GM12878 (cell line): ENCODE data around the gene HSF5. TPM values are rescaled to one million over a fixed set of nuclear protein-coding genes. Genes with fewer than 3 reads are reported as not detected.
A peak's percentile ranks its signal among the peaks of the same experiment; 100 is the strongest.

ENCODE experiments used
- ATAC-seq: fragments of 200-7000 bp; cut with Tn5 transposase; 3 replicates; pipeline ENCODE4 v1.9.1; 2020; ENCODE audit warnings: mild to moderate bottlenecking, moderate library complexity
- BruUV-seq: library from RNA; stranded (reverse); fragments of 400-500 nt; replicated peaks from 2 replicates; lab custom pipeline; 2021; lab: Mats Ljungman, UMichigan
- CTCF ChIA-PET: fragments of 300-600 bp; sonication (Branson Sonifier 250); formaldehyde crosslinking; extraction: SDS; loops from one replicate; lab custom pipeline; 2021; ENCODE audit warnings: inconsistent platforms; lab: Yijun Ruan, JAX
- POLR2A ChIA-PET: fragments of 350-600 bp; formaldehyde crosslinking; extraction: SDS; loops from one replicate; lab custom pipeline; 2021; ENCODE audit warnings: inconsistent platforms; lab: Charles Lee
- RAD21 ChIA-PET: fragments of 300-600 bp; sonication (Branson Sonifier 250); formaldehyde crosslinking; loops from one replicate; lab custom pipeline; 2023; ENCODE audit warnings: antibody characterized with exemption; ENCODE audit not compliant: unreplicated experiment; lab: Charles Lee
- SMC1A ChIA-PET: fragments of 300-600 bp; sonication (Branson Sonifier 250); formaldehyde crosslinking; loops from one replicate; lab custom pipeline; 2023; ENCODE audit not compliant: unreplicated experiment, uncharacterized antibody; lab: Charles Lee
- DNase-seq: peaks from one replicate; pipeline ENCODE4 v3.0.0-alpha.2; 2011; ENCODE audit warnings: low read depth, low spot score
- FAIRE-seq: peaks from 3 replicates; lab custom pipeline; 2011; peaks lifted over from hg19 to GRCh38; lab: Jason Lieb, UNC
- H2AFZ ChIP-seq: 2 replicates; pipeline ENCODE4 v1.6.0; 2011; ENCODE audit warnings: low read depth, low read length, control low read depth; ENCODE audit not compliant: control insufficient read depth
- H3K27ac ChIP-seq: 2 replicates; pipeline ENCODE4 v1.5.1; 2011; ENCODE audit warnings: control low read depth; ENCODE audit not compliant: control insufficient read depth, insufficient read depth
- H3K27me3 ChIP-seq, 2 experiments: replicated peaks in 1 of 2; 2 replicates each; pipeline versions ENCODE4 v1.6.0 to v1.6.1; 2011; ENCODE audit warnings: low read length in 1 of 2; ENCODE audit not compliant: control insufficient read depth in 2 of 2, insufficient read depth in 2 of 2
- H3K36me3 ChIP-seq, 2 experiments: 2 replicates each; pipeline ENCODE4 v1.5.1; 2011; ENCODE audit warnings: low read length in 1 of 2; ENCODE audit not compliant: control insufficient read depth in 2 of 2, insufficient read depth in 2 of 2
- H3K4me1 ChIP-seq: 2 replicates; pipeline ENCODE4 v1.6.1; 2011; ENCODE audit warnings: mild to moderate bottlenecking, low read length, moderate library complexity, mixed read lengths; ENCODE audit not compliant: control insufficient read depth, insufficient read depth
- H3K4me2 ChIP-seq: 2 replicates; pipeline ENCODE4 v1.6.0; 2011; ENCODE audit warnings: control low read depth; ENCODE audit not compliant: control insufficient read depth, insufficient read depth
- H3K4me3 ChIP-seq: fragments of 200-600 bp; sonication (generic); 2 replicates; pipeline ENCODE4 v1.5.1; 2016
- H3K79me2 ChIP-seq: 2 replicates; pipeline ENCODE4 v1.6.0; 2011; ENCODE audit warnings: low read length; ENCODE audit not compliant: control insufficient read depth, insufficient read depth
- H3K9ac ChIP-seq: 2 replicates; pipeline ENCODE4 v1.8.0; 2011; ENCODE audit warnings: low read length, control low read depth, mixed read lengths; ENCODE audit not compliant: control insufficient read depth, insufficient read depth
- H3K9me3 ChIP-seq: replicated peaks from 3 replicates; pipeline ENCODE4 v1.5.1; 2011; ENCODE audit warnings: mild to moderate bottlenecking, low read length; ENCODE audit not compliant: control insufficient read depth, insufficient read depth
- H4K20me1 ChIP-seq: 2 replicates; pipeline ENCODE4 v1.6.0; 2011; ENCODE audit not compliant: control insufficient read depth, insufficient read depth
- BACH1 ChIP-seq: fragments of 450-650 bp; IDR thresholded peaks from 2 replicates; pipeline ENCODE4 v1.6.1; 2017; ENCODE audit warnings: mild to moderate bottlenecking, borderline replicate concordance
- CHD4 ChIP-seq: fragments of 200-600 bp; sonication (generic); IDR thresholded peaks from 2 replicates; pipeline ENCODE4 v1.6.1; 2016; ENCODE audit warnings: mild to moderate bottlenecking
- EED ChIP-seq: sonication (generic); IDR thresholded peaks from 2 replicates; pipeline ENCODE4 v1.6.1; 2016; ENCODE audit warnings: antibody characterized with exemption, low read depth
- EP300 ChIP-seq, 2 experiments: fragments of 150-350 bp in 1 of 2; IDR thresholded peaks; 2 replicates each; pipeline ENCODE4 v1.6.1; 2011 to 2012; ENCODE audit warnings: low read depth in 2 of 2, low read length in 2 of 2, borderline replicate concordance in 1 of 2, improper control_type of control experiment in 1 of 2, inconsistent platforms in 1 of 2; ENCODE audit not compliant: control insufficient read depth in 1 of 2
- EZH2 ChIP-seq: IDR thresholded peaks from 2 replicates; pipeline ENCODE4 v1.6.1; 2012; ENCODE audit warnings: low read depth, mild to moderate bottlenecking, control low read depth, inconsistent platforms, low read length, borderline replicate concordance; ENCODE audit not compliant: control insufficient read depth
- GABPA ChIP-seq: IDR thresholded peaks from 2 replicates; pipeline ENCODE4 v1.6.1; 2014; ENCODE audit warnings: antibody characterized with exemption, low read depth, mild to moderate bottlenecking, inconsistent platforms
- HDAC2 ChIP-seq: fragments of 200-600 bp; sonication (generic); IDR thresholded peaks from 2 replicates; pipeline ENCODE4 v1.6.1; 2017
- HDAC6 ChIP-seq: fragments of 200-600 bp; sonication (generic); IDR thresholded peaks from one replicate; pipeline ENCODE4 v1.8.0; 2017; ENCODE audit warnings: antibody characterized with exemption; ENCODE audit not compliant: unreplicated experiment
- KAT2A ChIP-seq: conservative IDR thresholded peaks from 2 replicates; pipeline ENCODE4 v1.6.1; 2011; ENCODE audit warnings: low read depth, low read length; ENCODE audit not compliant: control insufficient read depth
- KDM1A ChIP-seq: fragments of 200-600 bp; sonication (generic); IDR thresholded peaks from 2 replicates; pipeline ENCODE4 v1.6.1; 2016; ENCODE audit warnings: borderline replicate concordance
- MTA3 ChIP-seq: IDR thresholded peaks from 2 replicates; pipeline ENCODE4 v1.6.1; 2012; ENCODE audit warnings: low read length, inconsistent platforms, borderline replicate concordance
- MYB ChIP-seq: fragments of 150-350 bp; IDR thresholded peaks from 2 replicates; pipeline ENCODE4 v1.6.1; 2014; ENCODE audit warnings: mild to moderate bottlenecking, low read depth, low read length, borderline replicate concordance
- NR2F1 ChIP-seq: fragments of 450-650 bp; conservative IDR thresholded peaks from 2 replicates; pipeline ENCODE4 v1.6.1; 2017; ENCODE audit warnings: mild to moderate bottlenecking
- POLR2A ChIP-seq: IDR thresholded peaks from 2 replicates; pipeline ENCODE4 v1.6.1; 2011; ENCODE audit warnings: low read depth, mild to moderate bottlenecking, low read length
- RB1 ChIP-seq: fragments of 450-650 bp; formaldehyde crosslinking; IDR thresholded peaks from 2 replicates; pipeline ENCODE4 v1.6.1; 2017; ENCODE audit warnings: mild to moderate bottlenecking, borderline replicate concordance
- STAT3 ChIP-seq: IDR thresholded peaks from 2 replicates; pipeline ENCODE4 v1.6.1; 2011; ENCODE audit warnings: low read depth, low read length, improper control_type of control experiment
- ZNF622 ChIP-seq: fragments of 450-650 bp; IDR thresholded peaks from 2 replicates; pipeline ENCODE4 v1.6.1; 2017; ENCODE audit warnings: mild to moderate bottlenecking, inconsistent platforms
- ZSCAN29 ChIP-seq: fragments of 450-650 bp; IDR thresholded peaks from 2 replicates; pipeline ENCODE4 v1.6.1; 2017; ENCODE audit warnings: mild to moderate bottlenecking, moderate library complexity
- WGBS: methylation state at CpG from one replicate; pipeline ENCODE4 v1.1.6; 2016; ENCODE audit warnings: low lambda C conversion rate; ENCODE audit not compliant: insufficient replicate concordance, insufficient coverage; ENCODE audit errors: missing lambda C conversion rate; 5-methylcytosine and 5-hydroxymethylcytosine counted together
- in situ Hi-C: fragments of 300-500 bp; cut with MboI; formaldehyde crosslinking; loops from 9 replicates; pipeline ENCODE4 v1.14.3; 2018; ENCODE audit warnings: mixed read lengths
- intact Hi-C: fragments of 100-400 bp; cut with micrococcal nuclease; formaldehyde crosslinking; loops from one replicate; pipeline ENCODE4 v1.14.2; 2022; ENCODE audit not compliant: unreplicated experiment
- polyA plus RNA-seq, 11 experiments: library from polyadenylated mRNA; depleted of rRNA in 4 of 11; unstranded in 6 of 11; stranded (reverse) in 5 of 11; fragments of >200 nt; fragmentation: Nextera tagmentation in 4 of 11; fragmentation: Illumina TruSeq in 1 of 11; extraction: Ambion mirVana in 4 of 11; extraction: Trizol in 1 of 11; gene quantifications; 1 replicate in 1 of 11; 2 replicates in 10 of 11; pipeline versions ENCODE4 v1.2.1 to v1.2.3, GENCODE V29; 2011 to 2016; ENCODE audit warnings: inconsistent platforms in 2 of 11, missing spikeins in 2 of 11, low read depth in 1 of 11
- total RNA-seq, 4 experiments: library from RNA; depleted of rRNA in 3 of 4; stranded (reverse); fragments of >200 nt in 3 of 4; fragmentation: Illumina TruSeq in 1 of 4; extraction: Trizol in 1 of 4; gene quantifications; 2 replicates each; pipeline versions ENCODE4 v1.2.1 to v1.2.3, GENCODE V29; 2013 to 2021
- TF ChIP-seq, protein P1 (sequence below): fragments of 450-650 bp; IDR thresholded peaks from 2 replicates; pipeline ENCODE4 v1.6.1; 2014; ENCODE audit warnings: mild to moderate bottlenecking
- TF ChIP-seq, protein P2 (sequence below): fragments of 450-650 bp; IDR thresholded peaks from 2 replicates; pipeline ENCODE4 v1.6.1; 2018; ENCODE audit warnings: mild to moderate bottlenecking, low read depth, moderate library complexity; ENCODE audit not compliant: partially characterized antibody

The HSF5 gene
- total and polyA plus RNA-seq, 10 of the 15 experiments (the other 5 are each of a cell fraction or from before 2014, with no cell fraction given), result 0.02 to 0.18 (median 0.06) TPM; not detected in 4

DNA sequence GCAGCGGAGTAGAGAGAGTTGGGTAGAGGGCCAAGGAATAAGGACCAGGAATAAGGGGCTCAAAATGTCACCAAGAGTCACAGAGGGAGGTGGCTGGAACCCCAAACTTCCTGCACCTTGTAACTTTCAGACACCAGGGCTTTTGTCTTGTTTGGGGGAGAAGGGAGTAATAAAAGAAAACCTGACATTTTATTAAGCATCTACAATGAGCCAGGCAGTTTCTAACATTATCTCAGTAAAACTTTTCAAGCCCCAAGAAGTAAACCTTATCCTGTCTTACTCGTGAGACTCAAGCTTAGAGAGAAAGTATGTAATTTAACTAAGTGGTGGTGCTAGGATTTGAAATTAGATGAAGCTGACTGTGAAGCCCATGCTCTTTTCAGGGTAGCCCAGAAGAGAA lies 27.1 kb upstream of the HSF5 start:
- RAD21 ChIA-PET, result interaction anchor here (0.7 to 1.2 kb wide), 6 partner anchors 10 to 592 kb away, joined by 3 to 4 read pairs (median 4); partner anchors contain the start of gene TRIM37

More for the DNA sequence above, 27.1 kb upstream of the HSF5 start:
- Histone ChIP-seq H3K9ac (no peak overlapping the region), H3K4me3 (peak overlapping the region; percentile 98), H3K79me2 (peaks cover 46% of the 10 kb centered on the region), H3K4me2 (no peak overlapping the region; the same call in 1 of the 2 replicates), H3K9me3 (no peaks in the 10 kb centered on the region; the same call in 1 of the 3 replicates), H3K27ac (no peak overlapping the region), H3K36me3 (peaks cover 10 to 12% of the 10 kb centered on the region in 2 experiments; a peak in 3 of 4 replicates), H3K27me3 (no peaks in the 10 kb centered on the region), H3K4me1 (peaks cover 28% of the 10 kb centered on the region), H4K20me1 (0 out of 2 replicates have a peak, but pooled peaks cover 2% of the 10 kb centered on the region), H2AFZ (no peak overlapping the region)
- intact Hi-C loops (loop anchor here (5.0 kb wide), 2 partner anchors 102 to 173 kb away; no protein-coding TSS in a partner anchor), in situ Hi-C loops (no loop called here)
- ChIA-PET POLR2A (interaction anchor here (0.5 to 1.5 kb wide), 8 partner anchors 10 to 198 kb away, joined by 3 to 5 read pairs (median 3); no protein-coding TSS in a partner anchor), CTCF (interaction anchor here (0.9 to 2.2 kb wide), 6 partner anchors 8 to 198 kb away, joined by 3 to 15 read pairs (median 4); partner anchors contain the start of gene RAD51C), SMC1A (interaction anchor here (0.8 to 4.2 kb wide), 5 partner anchors 12 to 198 kb away, joined by 3 to 22 read pairs (median 4); no protein-coding TSS in a partner anchor)
- TF ChIP-seq HDAC2 (no peak), EED (no peak), GABPA (no peak), MYB (no peak), RB1 (no peak), KDM1A (no peak), NR2F1 (no peak), CHD4 (no peak), MTA3 (no peak), EP300 (IDR thresholded peaks at IDR 0.05; ENCODE audit: borderline replicate concordance in 1 of 2, control insufficient read depth in 1 of 2, low read depth in 2 of 2, low read length in 2 of 2) (no peak), ZNF622 (no peak), STAT3 (no peak), HDAC6 (no peak), ZSCAN29 (no peak), EZH2 (no peak), BACH1 (no peak), KAT2A (no peak), POLR2A (no peak)
- TF ChIP-seq, protein P1, sequence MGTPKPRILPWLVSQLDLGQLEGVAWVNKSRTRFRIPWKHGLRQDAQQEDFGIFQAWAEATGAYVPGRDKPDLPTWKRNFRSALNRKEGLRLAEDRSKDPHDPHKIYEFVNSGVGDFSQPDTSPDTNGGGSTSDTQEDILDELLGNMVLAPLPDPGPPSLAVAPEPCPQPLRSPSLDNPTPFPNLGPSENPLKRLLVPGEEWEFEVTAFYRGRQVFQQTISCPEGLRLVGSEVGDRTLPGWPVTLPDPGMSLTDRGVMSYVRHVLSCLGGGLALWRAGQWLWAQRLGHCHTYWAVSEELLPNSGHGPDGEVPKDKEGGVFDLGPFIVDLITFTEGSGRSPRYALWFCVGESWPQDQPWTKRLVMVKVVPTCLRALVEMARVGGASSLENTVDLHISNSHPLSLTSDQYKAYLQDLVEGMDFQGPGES, result no peak
- TF ChIP-seq, protein P2, sequence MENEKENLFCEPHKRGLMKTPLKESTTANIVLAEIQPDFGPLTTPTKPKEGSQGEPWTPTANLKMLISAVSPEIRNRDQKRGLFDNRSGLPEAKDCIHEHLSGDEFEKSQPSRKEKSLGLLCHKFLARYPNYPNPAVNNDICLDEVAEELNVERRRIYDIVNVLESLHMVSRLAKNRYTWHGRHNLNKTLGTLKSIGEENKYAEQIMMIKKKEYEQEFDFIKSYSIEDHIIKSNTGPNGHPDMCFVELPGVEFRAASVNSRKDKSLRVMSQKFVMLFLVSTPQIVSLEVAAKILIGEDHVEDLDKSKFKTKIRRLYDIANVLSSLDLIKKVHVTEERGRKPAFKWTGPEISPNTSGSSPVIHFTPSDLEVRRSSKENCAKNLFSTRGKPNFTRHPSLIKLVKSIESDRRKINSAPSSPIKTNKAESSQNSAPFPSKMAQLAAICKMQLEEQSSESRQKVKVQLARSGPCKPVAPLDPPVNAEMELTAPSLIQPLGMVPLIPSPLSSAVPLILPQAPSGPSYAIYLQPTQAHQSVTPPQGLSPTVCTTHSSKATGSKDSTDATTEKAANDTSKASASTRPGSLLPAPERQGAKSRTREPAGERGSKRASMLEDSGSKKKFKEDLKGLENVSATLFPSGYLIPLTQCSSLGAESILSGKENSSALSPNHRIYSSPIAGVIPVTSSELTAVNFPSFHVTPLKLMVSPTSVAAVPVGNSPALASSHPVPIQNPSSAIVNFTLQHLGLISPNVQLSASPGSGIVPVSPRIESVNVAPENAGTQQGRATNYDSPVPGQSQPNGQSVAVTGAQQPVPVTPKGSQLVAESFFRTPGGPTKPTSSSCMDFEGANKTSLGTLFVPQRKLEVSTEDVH, result no peak
- 100% methylated on average over 2 of the region's 2 CpGs for WGBS
- TSS peak; percentile 9 for BruUV-seq
- no peak for FAIRE-seq
- DNase-seq, result no peak
- ATAC-seq, result no peak
